Stimulated activated CD8-positive, alpha-beta memory T cell treated with anti-CD3 and anti-CD28 coated beads, Interleukin-7, amount 100 ng/mL, for 1 hour (primary cell): Measurements from ENCODE around the gene CASK.

Source experiments
- DNase-seq, 2 donors: peaks; one replicate each; pipeline ENCODE4 v3.0.0-alpha.2; 2020; ENCODE audit warnings: low read depth in 2 of 2

Gene CASK

DNA sequence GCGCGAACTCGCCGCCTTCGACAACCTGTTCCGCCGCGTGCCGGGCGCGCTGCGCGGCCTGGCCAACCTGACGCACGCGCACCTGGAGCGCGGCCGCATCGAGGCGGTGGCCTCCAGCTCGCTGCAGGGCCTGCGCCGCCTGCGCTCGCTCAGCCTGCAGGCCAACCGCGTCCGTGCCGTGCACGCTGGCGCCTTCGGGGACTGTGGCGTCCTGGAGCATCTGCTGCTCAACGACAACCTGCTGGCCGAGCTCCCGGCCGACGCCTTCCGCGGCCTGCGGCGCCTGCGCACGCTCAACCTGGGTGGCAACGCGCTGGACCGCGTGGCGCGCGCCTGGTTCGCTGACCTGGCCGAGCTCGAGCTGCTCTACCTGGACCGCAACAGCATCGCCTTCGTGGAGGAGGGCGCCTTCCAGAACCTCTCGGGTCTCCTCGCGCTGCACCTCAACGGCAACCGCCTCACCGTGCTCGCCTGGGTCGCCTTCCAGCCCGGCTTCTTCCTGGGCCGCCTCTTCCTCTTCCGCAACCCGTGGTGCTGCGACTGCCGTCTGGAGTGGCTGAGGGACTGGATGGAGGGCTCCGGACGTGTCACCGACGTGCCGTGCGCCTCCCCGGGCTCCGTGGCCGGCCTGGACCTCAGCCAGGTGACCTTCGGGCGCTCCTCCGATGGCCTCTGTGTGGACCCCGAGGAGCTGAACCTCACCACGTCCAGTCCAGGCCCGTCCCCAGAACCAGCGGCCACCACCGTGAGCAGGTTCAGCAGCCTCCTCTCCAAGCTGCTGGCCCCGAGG is 449.2 kb downstream of the CASK start:
- DNase-seq: no peak

- DNase-seq: no peak
Observed at GRCh38 chrX:41472231-41472815, 451.0 kb downstream of the CASK start.

- DNase-seq: no peak
Observed at GRCh38 chrX:41471786-41472185, 451.6 kb downstream of the CASK start.

DNA sequence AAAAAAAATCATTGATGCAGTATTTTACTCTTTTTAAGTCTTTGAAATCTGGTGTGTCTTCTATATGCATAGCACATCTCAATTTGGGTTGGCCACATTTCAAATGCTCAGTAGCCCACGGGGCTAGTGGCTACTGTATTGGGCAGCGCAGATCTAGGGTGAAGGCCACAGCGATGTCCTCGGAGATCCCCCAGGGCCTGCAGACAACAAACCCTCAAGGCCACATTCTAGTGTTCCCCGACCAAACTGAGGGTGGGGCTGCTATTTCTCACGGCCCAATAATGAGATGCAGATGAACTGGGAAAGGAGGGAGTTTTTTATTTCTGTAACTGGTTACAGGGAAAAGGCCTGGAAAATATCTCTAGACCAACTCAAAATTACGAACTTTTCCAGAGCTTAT is 452.6 kb downstream of the CASK start:
- DNase-seq: no peak

- DNase-seq: no peak
Observed at GRCh38 chrX:41468647-41469323, 454.6 kb downstream of the CASK start.
